ENCODE measurements around the gene APBA3.

Gene APBA3

GRCh38 chr19:3785451-3785937 is 24.0 kb upstream of the APBA3 start:
- TF ChIP-seq SNAI2 (CRISPR knock-in tag; IDR thresholded peaks at IDR 0.05): no peak
- no peak for TF ChIP-seq ESRRG (CRISPR knock-in tag; IDR thresholded peaks at IDR 0.05)
- TF ChIP-seq PATZ1 (CRISPR knock-in tag; IDR thresholded peaks at IDR 0.05; ENCODE audit: borderline replicate concordance): no peak
- no peak for TF ChIP-seq ZNF565 (CRISPR knock-in tag; conservative IDR thresholded peaks at IDR 0.05; ENCODE audit: low read depth)
- TF ChIP-seq TSHZ2 (CRISPR knock-in tag; IDR thresholded peaks at IDR 0.05): no peak
- ATAC-seq: no peak

- no peak; the same call in 2 of the 3 replicates for ATAC-seq
- TF ChIP-seq TOX (CRISPR knock-in tag; IDR thresholded peaks at IDR 0.05; ENCODE audit: borderline replicate concordance): no peak
- TF ChIP-seq ZFP30 (CRISPR knock-in tag; IDR thresholded peaks at IDR 0.05): no peak
- TF ChIP-seq BACH2 (CRISPR knock-in tag; IDR thresholded peaks at IDR 0.05; ENCODE audit: borderline replicate concordance): no peak
- TF ChIP-seq ZFP3 (CRISPR knock-in tag; IDR thresholded peaks at IDR 0.05): no peak
- no peak for TF ChIP-seq CREB5 (CRISPR knock-in tag; IDR thresholded peaks at IDR 0.05; ENCODE audit: low read depth)
- no peak for TF ChIP-seq RARB (CRISPR knock-in tag; IDR thresholded peaks at IDR 0.05)
- TF ChIP-seq TSHZ2 (CRISPR knock-in tag; IDR thresholded peaks at IDR 0.05): no peak
- TF ChIP-seq ARNTL (CRISPR knock-in tag; IDR thresholded peaks at IDR 0.05; ENCODE audit: borderline replicate concordance, low read depth): no peak
- no peak for TF ChIP-seq GLIS3 (CRISPR knock-in tag; IDR thresholded peaks at IDR 0.05)
- TF ChIP-seq ZNF70 (CRISPR knock-in tag; IDR thresholded peaks at IDR 0.05): no peak
- no peak for TF ChIP-seq PPARA (CRISPR knock-in tag; IDR thresholded peaks at IDR 0.05; ENCODE audit: borderline replicate concordance)
- no peak for TF ChIP-seq OSR1 (CRISPR knock-in tag; IDR thresholded peaks at IDR 0.05)
- TF ChIP-seq CSDC2 (CRISPR knock-in tag; IDR thresholded peaks at IDR 0.05): no peak
- TF ChIP-seq ZNF8 (CRISPR knock-in tag; IDR thresholded peaks at IDR 0.05): no peak
- no peak for TF ChIP-seq CSRNP3 (CRISPR knock-in tag; IDR thresholded peaks at IDR 0.05)
- no peak for TF ChIP-seq POU6F1 (CRISPR knock-in tag; IDR thresholded peaks at IDR 0.05; ENCODE audit: borderline replicate concordance, low read depth)
- no peak for TF ChIP-seq SNAI2 (CRISPR knock-in tag; IDR thresholded peaks at IDR 0.05)
- TF ChIP-seq PATZ1 (CRISPR knock-in tag; IDR thresholded peaks at IDR 0.05; ENCODE audit: borderline replicate concordance): no peak
- TF ChIP-seq ZC3H10 (CRISPR knock-in tag; IDR thresholded peaks at IDR 0.05): no peak
- no peak for TF ChIP-seq ISL1 (CRISPR knock-in tag; IDR thresholded peaks at IDR 0.05)
Measured at GRCh38 chr19:3784607-3785450, 23.3 kb upstream of the APBA3 start.

All from SK-N-SH treated with all-trans-retinoic acid at 6 μM for 48 hours (cell line).